Measurements from ENCODE around the gene NRXN2.

DNA sequence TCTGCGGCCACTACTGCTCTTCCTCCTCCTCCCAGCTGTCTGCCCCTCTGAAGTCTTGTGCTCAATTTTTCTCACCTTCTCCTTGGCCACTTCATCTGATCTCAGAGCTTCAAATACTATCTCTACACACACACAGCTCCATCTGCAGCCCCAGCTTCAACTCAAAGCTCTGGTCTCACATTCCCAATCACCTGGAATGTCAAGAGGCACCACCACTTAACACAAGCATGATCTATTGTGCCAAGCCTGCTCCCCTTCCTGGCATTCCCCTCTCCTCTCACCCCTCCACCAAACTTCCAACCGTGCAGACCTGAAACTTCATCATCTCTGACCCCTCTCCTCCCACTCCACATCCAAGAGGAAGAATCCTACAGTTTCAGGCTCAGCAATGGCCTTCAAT is 17.5 kb downstream of the NRXN2 start:
- TF ChIP-seq, protein P1, sequence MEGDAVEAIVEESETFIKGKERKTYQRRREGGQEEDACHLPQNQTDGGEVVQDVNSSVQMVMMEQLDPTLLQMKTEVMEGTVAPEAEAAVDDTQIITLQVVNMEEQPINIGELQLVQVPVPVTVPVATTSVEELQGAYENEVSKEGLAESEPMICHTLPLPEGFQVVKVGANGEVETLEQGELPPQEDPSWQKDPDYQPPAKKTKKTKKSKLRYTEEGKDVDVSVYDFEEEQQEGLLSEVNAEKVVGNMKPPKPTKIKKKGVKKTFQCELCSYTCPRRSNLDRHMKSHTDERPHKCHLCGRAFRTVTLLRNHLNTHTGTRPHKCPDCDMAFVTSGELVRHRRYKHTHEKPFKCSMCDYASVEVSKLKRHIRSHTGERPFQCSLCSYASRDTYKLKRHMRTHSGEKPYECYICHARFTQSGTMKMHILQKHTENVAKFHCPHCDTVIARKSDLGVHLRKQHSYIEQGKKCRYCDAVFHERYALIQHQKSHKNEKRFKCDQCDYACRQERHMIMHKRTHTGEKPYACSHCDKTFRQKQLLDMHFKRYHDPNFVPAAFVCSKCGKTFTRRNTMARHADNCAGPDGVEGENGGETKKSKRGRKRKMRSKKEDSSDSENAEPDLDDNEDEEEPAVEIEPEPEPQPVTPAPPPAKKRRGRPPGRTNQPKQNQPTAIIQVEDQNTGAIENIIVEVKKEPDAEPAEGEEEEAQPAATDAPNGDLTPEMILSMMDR (IDR thresholded peaks at IDR 0.05), result no peak
- TF ChIP-seq EZH2phosphoT487 (IDR thresholded peaks at IDR 0.05), result no peak
- TF ChIP-seq EZH2 (IDR thresholded peaks at IDR 0.05), result no peak
